Measurements from ENCODE around the gene PLXNA2. TPM values are rescaled to one million over a fixed set of nuclear protein-coding genes. Genes with fewer than 3 reads are reported as not detected.

The PLXNA2 gene
- total and polyA plus RNA-seq, 2 of the 13 experiments (the other 11 are each of a cell fraction or from before 2014, with no cell fraction given): 1.1 to 2.1 TPM

- TF ChIP-seq, protein P1, sequence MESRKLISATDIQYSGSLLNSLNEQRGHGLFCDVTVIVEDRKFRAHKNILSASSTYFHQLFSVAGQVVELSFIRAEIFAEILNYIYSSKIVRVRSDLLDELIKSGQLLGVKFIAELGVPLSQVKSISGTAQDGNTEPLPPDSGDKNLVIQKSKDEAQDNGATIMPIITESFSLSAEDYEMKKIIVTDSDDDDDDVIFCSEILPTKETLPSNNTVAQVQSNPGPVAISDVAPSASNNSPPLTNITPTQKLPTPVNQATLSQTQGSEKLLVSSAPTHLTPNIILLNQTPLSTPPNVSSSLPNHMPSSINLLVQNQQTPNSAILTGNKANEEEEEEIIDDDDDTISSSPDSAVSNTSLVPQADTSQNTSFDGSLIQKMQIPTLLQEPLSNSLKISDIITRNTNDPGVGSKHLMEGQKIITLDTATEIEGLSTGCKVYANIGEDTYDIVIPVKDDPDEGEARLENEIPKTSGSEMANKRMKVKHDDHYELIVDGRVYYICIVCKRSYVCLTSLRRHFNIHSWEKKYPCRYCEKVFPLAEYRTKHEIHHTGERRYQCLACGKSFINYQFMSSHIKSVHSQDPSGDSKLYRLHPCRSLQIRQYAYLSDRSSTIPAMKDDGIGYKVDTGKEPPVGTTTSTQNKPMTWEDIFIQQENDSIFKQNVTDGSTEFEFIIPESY (CRISPR knock-in tag; IDR thresholded peaks at IDR 0.05): no peak
- TF ChIP-seq ZEB1 (IDR thresholded peaks at IDR 0.05; ENCODE audit: insufficient replicate concordance, low read depth) (no peak), ISX (CRISPR knock-in tag; conservative IDR thresholded peaks at IDR 0.05) (no peak), PATZ1 (CRISPR knock-in tag; IDR thresholded peaks at IDR 0.05) (peak; percentile 27; the same call in 1 of the 2 replicates), FOXJ3 (CRISPR knock-in tag; IDR thresholded peaks at IDR 0.05; ENCODE audit: borderline replicate concordance) (no peak), PHF20 (CRISPR knock-in tag; IDR thresholded peaks at IDR 0.05) (no peak), SMC3 (IDR thresholded peaks at IDR 0.05; ENCODE audit: low read length) (no peak), ZNF496 (CRISPR knock-in tag; IDR thresholded peaks at IDR 0.05; ENCODE audit: insufficient replicate concordance) (no peak), EP300 (IDR thresholded peaks at IDR 0.05; ENCODE audit: low read depth in 2 of 2, low read length in 2 of 2) (peak in 1 of 2 experiments; percentile 34; a peak in 1 of 4 replicates), EP300 (CRISPR knock-in tag; IDR thresholded peaks at IDR 0.05; ENCODE audit: borderline replicate concordance) (no peak), ZNF816 (CRISPR knock-in tag; IDR thresholded peaks at IDR 0.05; ENCODE audit: borderline replicate concordance) (no peak), GTF3A (CRISPR knock-in tag; conservative IDR thresholded peaks at IDR 0.05) (no peak), RBAK (CRISPR knock-in tag; IDR thresholded peaks at IDR 0.05) (no peak), ZNF12 (CRISPR knock-in tag; IDR thresholded peaks at IDR 0.05) (no peak), CBX5 (CRISPR knock-in tag; IDR thresholded peaks at IDR 0.05; ENCODE audit: borderline replicate concordance) (no peak), BCL6 (CRISPR knock-in tag; IDR thresholded peaks at IDR 0.05) (peak; percentile 44; the same call in 1 of the 2 replicates), SNAI1 (CRISPR knock-in tag; IDR thresholded peaks at IDR 0.05; ENCODE audit: borderline replicate concordance) (no peak), NR1H2 (CRISPR knock-in tag; IDR thresholded peaks at IDR 0.05; ENCODE audit: borderline replicate concordance, low read depth) (no peak), RBM22 (optimal IDR thresholded peaks at IDR 0.05; ENCODE audit: low read length) (no peak), ZNF792 (CRISPR knock-in tag; IDR thresholded peaks at IDR 0.05) (no peak), RCOR2 (CRISPR knock-in tag; IDR thresholded peaks at IDR 0.05) (peak; percentile 52; the same call in 1 of the 2 replicates), RXRB (CRISPR knock-in tag; IDR thresholded peaks at IDR 0.05; ENCODE audit: borderline replicate concordance) (no peak)
- TF ChIP-seq, protein P2, sequence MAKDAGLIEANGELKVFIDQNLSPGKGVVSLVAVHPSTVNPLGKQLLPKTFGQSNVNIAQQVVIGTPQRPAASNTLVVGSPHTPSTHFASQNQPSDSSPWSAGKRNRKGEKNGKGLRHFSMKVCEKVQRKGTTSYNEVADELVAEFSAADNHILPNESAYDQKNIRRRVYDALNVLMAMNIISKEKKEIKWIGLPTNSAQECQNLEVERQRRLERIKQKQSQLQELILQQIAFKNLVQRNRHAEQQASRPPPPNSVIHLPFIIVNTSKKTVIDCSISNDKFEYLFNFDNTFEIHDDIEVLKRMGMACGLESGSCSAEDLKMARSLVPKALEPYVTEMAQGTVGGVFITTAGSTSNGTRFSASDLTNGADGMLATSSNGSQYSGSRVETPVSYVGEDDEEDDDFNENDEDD (CRISPR knock-in tag; IDR thresholded peaks at IDR 0.05; ENCODE audit: borderline replicate concordance): no peak
- TF ChIP-seq, protein P3, sequence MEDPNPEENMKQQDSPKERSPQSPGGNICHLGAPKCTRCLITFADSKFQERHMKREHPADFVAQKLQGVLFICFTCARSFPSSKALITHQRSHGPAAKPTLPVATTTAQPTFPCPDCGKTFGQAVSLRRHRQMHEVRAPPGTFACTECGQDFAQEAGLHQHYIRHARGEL (CRISPR knock-in tag; IDR thresholded peaks at IDR 0.05): no peak
- TF ChIP-seq, protein P4, sequence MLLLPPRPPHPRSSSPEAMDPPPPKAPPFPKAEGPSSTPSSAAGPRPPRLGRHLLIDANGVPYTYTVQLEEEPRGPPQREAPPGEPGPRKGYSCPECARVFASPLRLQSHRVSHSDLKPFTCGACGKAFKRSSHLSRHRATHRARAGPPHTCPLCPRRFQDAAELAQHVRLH (CRISPR knock-in tag; IDR thresholded peaks at IDR 0.05; ENCODE audit: borderline replicate concordance, low read depth): no peak
Measured at GRCh38 chr1:208174731-208175507, 69.3 kb downstream of the PLXNA2 start (continued).

Data from HepG2 (cell line).